Neural cell (in vitro differentiated cells): Measurements from ENCODE around the gene NANOS2. TPM values are rescaled to one million over a fixed set of nuclear protein-coding genes. Genes with fewer than 3 reads are reported as not detected.

Experiments used
- H2AFZ ChIP-seq: fragments of 200-600, 300-800 bp; sonication (generic), shearing (Covaris generic); 2 replicates; pipeline ENCODE4 v1.6.0; 2014; ENCODE audit warnings: low read depth, mild to moderate bottlenecking, antibody characterized with exemption, low read length, moderate library complexity
- H3F3A ChIP-seq: fragments of 200-600 bp; shearing (Covaris generic); 2 replicates; pipeline ENCODE4 v1.6.1; 2016; ENCODE audit warnings: mild to moderate bottlenecking, moderate library complexity, mixed read lengths, antibody characterized with exemption, low read length; ENCODE audit not compliant: insufficient read depth, poor library complexity, severe bottlenecking
- H3K27ac ChIP-seq: fragments of 200-600, 300-800 bp; sonication (generic), shearing (Covaris generic); 2 replicates; pipeline ENCODE4 v1.5.1; 2014; ENCODE audit warnings: mild to moderate bottlenecking, low read length, moderate library complexity
- H3K27me3 ChIP-seq: fragments of 300-800, 200-600 bp; sonication (generic), shearing (Covaris generic); 2 replicates; pipeline ENCODE4 v1.6.0; 2014; ENCODE audit warnings: mild to moderate bottlenecking, low read depth, low read length, moderate library complexity; ENCODE audit not compliant: insufficient read depth
- H3K36me3 ChIP-seq: fragments of 300-800, 200-600 bp; sonication (generic), shearing (Covaris generic); 2 replicates; pipeline ENCODE4 v1.5.1; 2014; ENCODE audit warnings: mild to moderate bottlenecking, antibody characterized with exemption, low read length, moderate library complexity; ENCODE audit not compliant: insufficient read depth
- H3K4me2 ChIP-seq: fragments of 300-800, 200-600 bp; sonication (generic), shearing (Covaris generic); 2 replicates; pipeline ENCODE4 v1.6.0; 2014; ENCODE audit warnings: mild to moderate bottlenecking, low read length
- H3K4me3 ChIP-seq: fragments of 300-800, 200-600 bp; sonication (generic), shearing (Covaris generic); 2 replicates; pipeline ENCODE4 v1.5.1; 2014; ENCODE audit warnings: mild to moderate bottlenecking, low read length, moderate library complexity
- H3K79me2 ChIP-seq: fragments of 200-600 bp; shearing (Covaris generic); replicated peaks from 2 replicates; pipeline ENCODE4 v1.6.0; 2014; ENCODE audit warnings: mild to moderate bottlenecking, low read length, moderate library complexity; ENCODE audit not compliant: insufficient read depth
- H3K9ac ChIP-seq: fragments of 300-800, 200-600 bp; sonication (generic), shearing (Covaris generic); 2 replicates; pipeline ENCODE4 v1.6.1; 2016; ENCODE audit warnings: mild to moderate bottlenecking, low read length, mixed read lengths
- H3K9me2 ChIP-seq: fragments of 200-600 bp; shearing (Covaris generic); 2 replicates; pipeline ENCODE4 v1.6.1; 2016; ENCODE audit warnings: mild to moderate bottlenecking, low read length, mixed read lengths; ENCODE audit not compliant: insufficient read depth
- H3K9me3 ChIP-seq: fragments of 200-600, 300-800 bp; sonication (generic), shearing (Covaris generic); 2 replicates; pipeline ENCODE4 v1.6.1; 2016; ENCODE audit warnings: mild to moderate bottlenecking, mixed run types, low read length, moderate library complexity, mixed read lengths
- H4K20me1 ChIP-seq: fragments of 200-600 bp; shearing (Covaris generic); 2 replicates; pipeline ENCODE4 v1.6.1; 2016; ENCODE audit warnings: mild to moderate bottlenecking, mixed run types; ENCODE audit not compliant: insufficient read depth
- CTCF ChIP-seq: fragments of 450-650 bp; IDR thresholded peaks from 2 replicates; pipeline ENCODE4 v1.5.1; 2014; ENCODE audit warnings: antibody characterized with exemption, mild to moderate bottlenecking, moderate library complexity; ENCODE audit not compliant: poor library complexity, severe bottlenecking
- EP300 ChIP-seq: fragments of 450-650 bp; conservative IDR thresholded peaks from 2 replicates; pipeline ENCODE4 v1.6.1; 2014; ENCODE audit warnings: antibody characterized with exemption, mild to moderate bottlenecking, moderate library complexity; ENCODE audit not compliant: poor library complexity, severe bottlenecking
- EZH2 ChIP-seq: fragments of 200-600, 300-800 bp; shearing (Covaris generic), sonication (generic); IDR thresholded peaks from 2 replicates; pipeline ENCODE4 v1.6.1; 2014; ENCODE audit warnings: antibody characterized with exemption, low read length, borderline replicate concordance, mild to moderate bottlenecking; ENCODE audit not compliant: insufficient read depth, poor library complexity, severe bottlenecking
- MXI1 ChIP-seq: fragments of 450-650 bp; conservative IDR thresholded peaks from 2 replicates; pipeline ENCODE4 v1.6.1; 2014; ENCODE audit warnings: antibody characterized with exemption, mild to moderate bottlenecking; ENCODE audit not compliant: poor library complexity, severe bottlenecking
- POLR2AphosphoS5 ChIP-seq: IDR thresholded peaks from 2 replicates; pipeline ENCODE4 v1.6.1; 2012
- SMC3 ChIP-seq: fragments of 450-650 bp; conservative IDR thresholded peaks from 2 replicates; pipeline ENCODE4 v1.6.1; 2014; ENCODE audit warnings: antibody characterized with exemption, mild to moderate bottlenecking, moderate library complexity; ENCODE audit not compliant: poor library complexity
- TAF1 ChIP-seq: IDR thresholded peaks from 2 replicates; pipeline ENCODE4 v1.6.1; 2012; ENCODE audit warnings: low read depth
- polyA plus RNA-seq: library from polyadenylated mRNA; depleted of rRNA; stranded (reverse); fragments of >200 nt; gene quantifications from 2 replicates; pipeline ENCODE4 v1.2.3, GENCODE V29; 2014
- TF ChIP-seq, protein P1 (sequence below): IDR thresholded peaks from 2 replicates; pipeline ENCODE4 v1.6.1; 2012; ENCODE audit warnings: borderline replicate concordance

NANOS2 gene
- polyA plus RNA-seq, 1 donor from 2014 or later, result 0.64 TPM

DNA sequence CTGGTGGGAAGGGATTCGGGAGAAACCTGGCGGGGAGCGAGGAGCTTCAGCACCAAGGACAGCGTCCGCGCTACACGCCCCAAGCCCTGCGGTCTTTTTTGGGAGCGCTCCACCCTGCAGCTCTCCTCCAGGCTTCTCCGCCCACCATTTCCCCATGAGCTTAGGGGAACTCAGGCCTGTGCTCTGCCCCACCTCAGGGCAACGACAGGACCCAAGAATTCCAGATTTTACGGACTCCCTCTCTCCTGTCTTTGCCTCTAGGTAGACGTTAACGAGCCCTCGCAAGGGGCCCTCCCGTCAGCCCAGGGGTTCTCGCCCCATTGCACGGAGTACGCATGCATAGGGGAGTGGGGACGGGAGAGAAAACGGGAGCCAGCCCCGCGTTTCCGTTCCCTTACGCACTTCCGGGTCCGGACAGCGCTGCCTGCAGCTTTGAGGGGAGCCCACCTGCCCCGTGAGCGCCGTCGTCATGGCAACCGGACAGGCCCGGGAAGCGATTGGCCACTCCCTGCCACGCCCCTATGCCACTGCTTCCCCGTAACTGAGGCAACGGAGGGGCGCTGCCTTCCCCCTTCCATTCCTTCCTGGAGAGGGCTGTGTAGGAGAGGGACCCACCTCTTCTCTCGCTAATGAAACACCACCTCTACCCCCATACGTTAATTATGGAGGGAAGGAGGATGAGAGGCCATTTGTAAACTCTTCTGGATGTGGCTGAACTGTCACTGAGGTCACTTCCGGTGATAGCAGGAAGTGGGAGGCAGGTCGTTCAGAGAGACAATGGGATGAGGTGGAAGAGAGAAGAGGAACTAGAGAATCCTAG lies 38.3 kb upstream of the NANOS2 start:
- Histone ChIP-seq H3K9me3 (no peaks in the 10 kb centered on the region), H3K27me3 (no peaks in the 10 kb centered on the region), H3K9ac (peak overlapping the region; percentile 77), H3K9me2 (no peaks in the 10 kb centered on the region), H3K27ac (peak overlapping the region; percentile 95), H4K20me1 (no peaks in the 10 kb centered on the region), H3F3A (peaks cover 11% of the 10 kb centered on the region), H3K4me2 (no peak overlapping the region), H2AFZ (no peak overlapping the region), H3K36me3 (peaks cover 20% of the 10 kb centered on the region), H3K4me3 (peak overlapping the region; percentile 59), H3K79me2 (peaks cover 25% of the 10 kb centered on the region)
- peak; percentile 44 for TF ChIP-seq POLR2AphosphoS5
- TF ChIP-seq, protein P1, sequence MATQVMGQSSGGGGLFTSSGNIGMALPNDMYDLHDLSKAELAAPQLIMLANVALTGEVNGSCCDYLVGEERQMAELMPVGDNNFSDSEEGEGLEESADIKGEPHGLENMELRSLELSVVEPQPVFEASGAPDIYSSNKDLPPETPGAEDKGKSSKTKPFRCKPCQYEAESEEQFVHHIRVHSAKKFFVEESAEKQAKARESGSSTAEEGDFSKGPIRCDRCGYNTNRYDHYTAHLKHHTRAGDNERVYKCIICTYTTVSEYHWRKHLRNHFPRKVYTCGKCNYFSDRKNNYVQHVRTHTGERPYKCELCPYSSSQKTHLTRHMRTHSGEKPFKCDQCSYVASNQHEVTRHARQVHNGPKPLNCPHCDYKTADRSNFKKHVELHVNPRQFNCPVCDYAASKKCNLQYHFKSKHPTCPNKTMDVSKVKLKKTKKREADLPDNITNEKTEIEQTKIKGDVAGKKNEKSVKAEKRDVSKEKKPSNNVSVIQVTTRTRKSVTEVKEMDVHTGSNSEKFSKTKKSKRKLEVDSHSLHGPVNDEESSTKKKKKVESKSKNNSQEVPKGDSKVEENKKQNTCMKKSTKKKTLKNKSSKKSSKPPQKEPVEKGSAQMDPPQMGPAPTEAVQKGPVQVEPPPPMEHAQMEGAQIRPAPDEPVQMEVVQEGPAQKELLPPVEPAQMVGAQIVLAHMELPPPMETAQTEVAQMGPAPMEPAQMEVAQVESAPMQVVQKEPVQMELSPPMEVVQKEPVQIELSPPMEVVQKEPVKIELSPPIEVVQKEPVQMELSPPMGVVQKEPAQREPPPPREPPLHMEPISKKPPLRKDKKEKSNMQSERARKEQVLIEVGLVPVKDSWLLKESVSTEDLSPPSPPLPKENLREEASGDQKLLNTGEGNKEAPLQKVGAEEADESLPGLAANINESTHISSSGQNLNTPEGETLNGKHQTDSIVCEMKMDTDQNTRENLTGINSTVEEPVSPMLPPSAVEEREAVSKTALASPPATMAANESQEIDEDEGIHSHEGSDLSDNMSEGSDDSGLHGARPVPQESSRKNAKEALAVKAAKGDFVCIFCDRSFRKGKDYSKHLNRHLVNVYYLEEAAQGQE, result peak; percentile 40
- TF ChIP-seq TAF1, result no peak

DNA sequence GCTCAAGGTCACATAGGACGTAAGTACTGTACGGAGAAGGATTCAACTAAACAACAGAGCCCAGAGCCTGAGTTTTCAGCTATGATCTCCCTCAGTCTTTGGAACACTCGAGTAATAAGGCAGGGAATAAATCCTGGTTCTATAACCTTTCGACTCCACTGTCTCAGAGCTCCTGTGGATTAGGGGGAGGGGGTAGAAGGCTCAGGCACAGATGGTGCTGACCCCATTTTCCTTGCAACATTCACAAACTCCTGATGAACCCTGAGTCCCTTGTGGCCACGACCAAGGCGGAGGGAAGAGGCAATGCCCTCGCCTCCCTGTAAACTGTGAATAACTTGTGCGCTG lies 37.7 kb upstream of the NANOS2 start:
- peak overlapping the region; percentile 95 for H3K27ac ChIP-seq
- H3K9me3 ChIP-seq, result no peaks in the 10 kb centered on the region
- H3K9ac ChIP-seq, result peak overlapping the region; percentile 77
- H3K9me2 ChIP-seq, result no peaks in the 10 kb centered on the region
- no peak overlapping the region for H3K4me2 ChIP-seq
- H3K36me3 ChIP-seq, result peaks cover 23% of the 10 kb centered on the region
- no peak for TF ChIP-seq EZH2
- TF ChIP-seq POLR2AphosphoS5, result no peak
- TF ChIP-seq, protein P1, result no peak
- no peak overlapping the region for H2AFZ ChIP-seq
- peaks cover 29% of the 10 kb centered on the region for H3K79me2 ChIP-seq
- H3K27me3 ChIP-seq, result no peaks in the 10 kb centered on the region
- peak overlapping the region; percentile 59 for H3K4me3 ChIP-seq
- no peaks in the 10 kb centered on the region for H4K20me1 ChIP-seq
- H3F3A ChIP-seq, result peaks cover 11% of the 10 kb centered on the region

GRCh38 chr19:45947926-45948325 lies 33.3 kb upstream of the NANOS2 start:
- no peaks in the 10 kb centered on the region for H3K27me3 ChIP-seq
- no peak overlapping the region for H2AFZ ChIP-seq
- no peaks in the 10 kb centered on the region for H3F3A ChIP-seq
- no peak overlapping the region for H3K9ac ChIP-seq
- H3K4me3 ChIP-seq, result no peak overlapping the region
- no peak overlapping the region for H3K27ac ChIP-seq
- H3K4me2 ChIP-seq, result no peak overlapping the region
- no peaks in the 10 kb centered on the region for H3K9me3 ChIP-seq
- H4K20me1 ChIP-seq, result no peaks in the 10 kb centered on the region
- peaks cover 15% of the 10 kb centered on the region for H3K79me2 ChIP-seq
- peaks cover 26% of the 10 kb centered on the region for H3K36me3 ChIP-seq
- H3K9me2 ChIP-seq, result no peaks in the 10 kb centered on the region
- TF ChIP-seq TAF1 (no peak), MXI1 (no peak), POLR2AphosphoS5 (no peak), CTCF (no peak), SMC3 (no peak), EP300 (no peak), EZH2 (no peak)
- TF ChIP-seq, protein P1, result no peak
